ENCODE data around the gene PDZD4. TPM values are rescaled to one million over a fixed set of nuclear protein-coding genes. Genes with fewer than 3 reads are reported as not detected.

PDZD4 gene
- total and polyA plus RNA-seq, 10 of the 15 experiments (the other 5 are each of a cell fraction or from before 2014, with no cell fraction given): 0.01 to 0.15 (median 0.04) TPM; not detected in 6

DNA sequence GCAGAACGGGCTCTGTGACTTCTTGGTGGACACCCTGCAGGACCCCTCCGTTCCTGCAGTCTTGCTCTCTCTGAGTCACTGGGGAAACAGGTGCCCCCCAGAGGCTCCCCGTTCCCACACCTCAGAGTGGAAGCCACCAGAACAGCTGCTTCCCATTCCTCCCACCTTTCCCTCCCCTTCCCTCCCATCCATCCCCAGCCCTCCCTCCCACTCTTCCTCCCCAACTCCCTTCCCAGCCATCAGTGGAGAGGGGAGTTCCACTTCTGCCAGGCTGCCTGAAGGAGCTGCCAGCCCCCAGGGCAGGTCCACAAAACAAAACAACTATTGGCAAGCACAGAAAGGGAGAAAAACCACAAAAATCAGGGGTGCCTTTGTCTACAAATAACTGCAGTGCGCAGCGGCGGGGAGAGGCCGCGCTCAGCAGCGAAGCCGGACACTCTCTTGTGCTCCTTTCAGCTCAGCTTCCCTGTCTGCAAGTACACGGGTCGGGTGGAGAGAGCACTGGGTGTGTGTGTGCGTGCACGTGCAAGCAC lies 27.8 kb downstream of the PDZD4 start:
- Histone ChIP-seq H3K9ac (ENCODE audit: control insufficient read depth, insufficient read depth, low read length) (no peak overlapping the region), H4K20me1 (ENCODE audit: control insufficient read depth, insufficient read depth) (no peaks in the 10 kb centered on the region), H3K4me3 (no peak overlapping the region), H2AFZ (ENCODE audit: control insufficient read depth, low read depth, low read length) (no peak overlapping the region), H3K27ac (ENCODE audit: control insufficient read depth, insufficient read depth) (no peak overlapping the region), H3K4me1 (ENCODE audit: control insufficient read depth, insufficient read depth, low read length) (no peaks in the 10 kb centered on the region), H3K4me2 (ENCODE audit: control insufficient read depth, insufficient read depth) (no peak overlapping the region), H3K79me2 (ENCODE audit: control insufficient read depth, insufficient read depth, low read length) (no peaks in the 10 kb centered on the region), H3K27me3 (replicated peaks in 1 of 2; ENCODE audit: control insufficient read depth in 2 of 2, insufficient read depth in 2 of 2, low read length in 1 of 2) (no peaks in the 10 kb centered on the region; a peak in 1 of 4 replicates), H3K9me3 (replicated peaks; ENCODE audit: control insufficient read depth, insufficient read depth, low read length) (no peaks in the 10 kb centered on the region; the same call in 2 of the 3 replicates), H3K36me3 (ENCODE audit: control insufficient read depth in 2 of 2, insufficient read depth in 2 of 2, low read length in 1 of 2) (peaks cover 0 to 1% of the 10 kb centered on the region in 2 experiments; a peak in 1 of 4 replicates)
- in situ Hi-C loops (cut with MboI) (loop anchor here (25.0 kb wide), 1 partner anchor 615 kb away; the partner anchor contains the start of gene MAGEA1), intact Hi-C loops (cut with micrococcal nuclease; ENCODE audit: unreplicated experiment) (no loop called here)
- no peak for ATAC-seq
- DNase-seq (ENCODE audit: low read depth, low spot score): no peak
- SMC1A ChIA-PET (ENCODE audit: uncharacterized antibody, unreplicated experiment): no interaction called here
- CTCF ChIA-PET: no interaction called here
- RAD21 ChIA-PET (ENCODE audit: unreplicated experiment): no interaction called here
- POLR2A ChIA-PET: no interaction called here
- no TSS peak for BruUV-seq (replicated peaks)
- FAIRE-seq: no peak
- 37% methylated on average over 14 of the region's 14 CpGs for WGBS (ENCODE audit: insufficient coverage, insufficient replicate concordance, low lambda C conversion rate, missing lambda C conversion rate)
- TF ChIP-seq ASH2L (IDR thresholded peaks at IDR 0.05; ENCODE audit: borderline replicate concordance, low read depth) (no peak), NR2C2 (IDR thresholded peaks at IDR 0.05; ENCODE audit: borderline replicate concordance, control insufficient read depth, insufficient read length, low read depth) (no peak), SIN3A (IDR thresholded peaks at IDR 0.05; ENCODE audit: low read depth, low read length) (no peak), POU2F2 (IDR thresholded peaks at IDR 0.05; ENCODE audit: borderline replicate concordance, low read depth, low read length) (no peak), KDM1A (IDR thresholded peaks at IDR 0.05; ENCODE audit: borderline replicate concordance) (no peak), NFYB (IDR thresholded peaks at IDR 0.05; ENCODE audit: insufficient read depth, low read depth, low read length) (no peak), ZBED1 (IDR thresholded peaks at IDR 0.05; ENCODE audit: borderline replicate concordance) (no peak), IKZF2 (IDR thresholded peaks at IDR 0.05) (no peak), RCOR1 (conservative IDR thresholded peaks at IDR 0.05; ENCODE audit: low read depth, low read length) (no peak), IKZF1 (conservative IDR thresholded peaks at IDR 0.05) (no peak), DPF2 (IDR thresholded peaks at IDR 0.05) (no peak), YBX1 (IDR thresholded peaks at IDR 0.05) (no peak), SPI1 (IDR thresholded peaks at IDR 0.05; ENCODE audit: borderline replicate concordance, insufficient read depth, low read depth, low read length) (no peak)
- TF ChIP-seq, protein P1, sequence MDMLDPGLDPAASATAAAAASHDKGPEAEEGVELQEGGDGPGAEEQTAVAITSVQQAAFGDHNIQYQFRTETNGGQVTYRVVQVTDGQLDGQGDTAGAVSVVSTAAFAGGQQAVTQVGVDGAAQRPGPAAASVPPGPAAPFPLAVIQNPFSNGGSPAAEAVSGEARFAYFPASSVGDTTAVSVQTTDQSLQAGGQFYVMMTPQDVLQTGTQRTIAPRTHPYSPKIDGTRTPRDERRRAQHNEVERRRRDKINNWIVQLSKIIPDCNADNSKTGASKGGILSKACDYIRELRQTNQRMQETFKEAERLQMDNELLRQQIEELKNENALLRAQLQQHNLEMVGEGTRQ (IDR thresholded peaks at IDR 0.05; ENCODE audit: borderline replicate concordance, low read depth, low read length): no peak
- TF ChIP-seq, protein P2, sequence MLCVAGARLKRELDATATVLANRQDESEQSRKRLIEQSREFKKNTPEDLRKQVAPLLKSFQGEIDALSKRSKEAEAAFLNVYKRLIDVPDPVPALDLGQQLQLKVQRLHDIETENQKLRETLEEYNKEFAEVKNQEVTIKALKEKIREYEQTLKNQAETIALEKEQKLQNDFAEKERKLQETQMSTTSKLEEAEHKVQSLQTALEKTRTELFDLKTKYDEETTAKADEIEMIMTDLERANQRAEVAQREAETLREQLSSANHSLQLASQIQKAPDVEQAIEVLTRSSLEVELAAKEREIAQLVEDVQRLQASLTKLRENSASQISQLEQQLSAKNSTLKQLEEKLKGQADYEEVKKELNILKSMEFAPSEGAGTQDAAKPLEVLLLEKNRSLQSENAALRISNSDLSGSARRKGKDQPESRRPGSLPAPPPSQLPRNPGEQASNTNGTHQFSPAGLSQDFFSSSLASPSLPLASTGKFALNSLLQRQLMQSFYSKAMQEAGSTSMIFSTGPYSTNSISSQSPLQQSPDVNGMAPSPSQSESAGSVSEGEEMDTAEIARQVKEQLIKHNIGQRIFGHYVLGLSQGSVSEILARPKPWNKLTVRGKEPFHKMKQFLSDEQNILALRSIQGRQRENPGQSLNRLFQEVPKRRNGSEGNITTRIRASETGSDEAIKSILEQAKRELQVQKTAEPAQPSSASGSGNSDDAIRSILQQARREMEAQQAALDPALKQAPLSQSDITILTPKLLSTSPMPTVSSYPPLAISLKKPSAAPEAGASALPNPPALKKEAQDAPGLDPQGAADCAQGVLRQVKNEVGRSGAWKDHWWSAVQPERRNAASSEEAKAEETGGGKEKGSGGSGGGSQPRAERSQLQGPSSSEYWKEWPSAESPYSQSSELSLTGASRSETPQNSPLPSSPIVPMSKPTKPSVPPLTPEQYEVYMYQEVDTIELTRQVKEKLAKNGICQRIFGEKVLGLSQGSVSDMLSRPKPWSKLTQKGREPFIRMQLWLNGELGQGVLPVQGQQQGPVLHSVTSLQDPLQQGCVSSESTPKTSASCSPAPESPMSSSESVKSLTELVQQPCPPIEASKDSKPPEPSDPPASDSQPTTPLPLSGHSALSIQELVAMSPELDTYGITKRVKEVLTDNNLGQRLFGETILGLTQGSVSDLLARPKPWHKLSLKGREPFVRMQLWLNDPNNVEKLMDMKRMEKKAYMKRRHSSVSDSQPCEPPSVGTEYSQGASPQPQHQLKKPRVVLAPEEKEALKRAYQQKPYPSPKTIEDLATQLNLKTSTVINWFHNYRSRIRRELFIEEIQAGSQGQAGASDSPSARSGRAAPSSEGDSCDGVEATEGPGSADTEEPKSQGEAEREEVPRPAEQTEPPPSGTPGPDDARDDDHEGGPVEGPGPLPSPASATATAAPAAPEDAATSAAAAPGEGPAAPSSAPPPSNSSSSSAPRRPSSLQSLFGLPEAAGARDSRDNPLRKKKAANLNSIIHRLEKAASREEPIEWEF (IDR thresholded peaks at IDR 0.05; ENCODE audit: insufficient replicate concordance, low read depth, low read length): no peak
- TF ChIP-seq, protein P3, sequence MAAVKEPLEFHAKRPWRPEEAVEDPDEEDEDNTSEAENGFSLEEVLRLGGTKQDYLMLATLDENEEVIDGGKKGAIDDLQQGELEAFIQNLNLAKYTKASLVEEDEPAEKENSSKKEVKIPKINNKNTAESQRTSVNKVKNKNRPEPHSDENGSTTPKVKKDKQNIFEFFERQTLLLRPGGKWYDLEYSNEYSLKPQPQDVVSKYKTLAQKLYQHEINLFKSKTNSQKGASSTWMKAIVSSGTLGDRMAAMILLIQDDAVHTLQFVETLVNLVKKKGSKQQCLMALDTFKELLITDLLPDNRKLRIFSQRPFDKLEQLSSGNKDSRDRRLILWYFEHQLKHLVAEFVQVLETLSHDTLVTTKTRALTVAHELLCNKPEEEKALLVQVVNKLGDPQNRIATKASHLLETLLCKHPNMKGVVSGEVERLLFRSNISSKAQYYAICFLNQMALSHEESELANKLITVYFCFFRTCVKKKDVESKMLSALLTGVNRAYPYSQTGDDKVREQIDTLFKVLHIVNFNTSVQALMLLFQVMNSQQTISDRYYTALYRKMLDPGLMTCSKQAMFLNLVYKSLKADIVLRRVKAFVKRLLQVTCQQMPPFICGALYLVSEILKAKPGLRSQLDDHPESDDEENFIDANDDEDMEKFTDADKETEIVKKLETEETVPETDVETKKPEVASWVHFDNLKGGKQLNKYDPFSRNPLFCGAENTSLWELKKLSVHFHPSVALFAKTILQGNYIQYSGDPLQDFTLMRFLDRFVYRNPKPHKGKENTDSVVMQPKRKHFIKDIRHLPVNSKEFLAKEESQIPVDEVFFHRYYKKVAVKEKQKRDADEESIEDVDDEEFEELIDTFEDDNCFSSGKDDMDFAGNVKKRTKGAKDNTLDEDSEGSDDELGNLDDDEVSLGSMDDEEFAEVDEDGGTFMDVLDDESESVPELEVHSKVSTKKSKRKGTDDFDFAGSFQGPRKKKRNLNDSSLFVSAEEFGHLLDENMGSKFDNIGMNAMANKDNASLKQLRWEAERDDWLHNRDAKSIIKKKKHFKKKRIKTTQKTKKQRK (IDR thresholded peaks at IDR 0.05; ENCODE audit: low read depth, low read length): no peak

Data from GM12878 (cell line).